VCaP (cell line): ENCODE results near the gene PLA2G2C.

ENCODE experiments used
- H3K27ac ChIP-seq: fragments of 450-650 bp; 2 replicates; pipeline ENCODE4 v1.5.1; 2017
- CTCF ChIP-seq: fragments of 450-650 bp; conservative IDR thresholded peaks from 2 replicates; pipeline ENCODE4 v1.5.1; 2017; ENCODE audit warnings: mild to moderate bottlenecking, moderate library complexity

PLA2G2C gene

GRCh38 chr1:20124456-20125057, 61.8 kb downstream of the PLA2G2C start:
- TF ChIP-seq CTCF = no peak
- H3K27ac ChIP-seq = peak overlapping the region; percentile 61

- peak overlapping the region; percentile 61 for H3K27ac ChIP-seq
Observed at GRCh38 chr1:20123722-20124455, 62.4 kb downstream of the PLA2G2C start.

GRCh38 chr1:20120796-20121195, 65.5 kb downstream of the PLA2G2C start:
- H3K27ac ChIP-seq = no peak overlapping the region
- no peak for TF ChIP-seq CTCF

More at GRCh38 chr1:20123722-20124455, 62.4 kb downstream of the PLA2G2C start:
- no peak for TF ChIP-seq CTCF

GRCh38 chr1:20119347-20119746, 67.0 kb downstream of the PLA2G2C start, which contains the start of gene PLA2G2D:
TSS of gene PLA2G2D (minus strand) at chr1:20119536. CDS start at chr1:20119498, 38 bp downstream.
- H3K27ac ChIP-seq = no peak within 1 kb of the TSS
- no peak for TF ChIP-seq CTCF

- no peak for TF ChIP-seq CTCF
- no peak overlapping the region for H3K27ac ChIP-seq
Observed at GRCh38 chr1:20117236-20117635, 69.1 kb downstream of the PLA2G2C start.

- no peak overlapping the region for H3K27ac ChIP-seq
- no peak for TF ChIP-seq CTCF
Observed at GRCh38 chr1:20115916-20116315, 70.4 kb downstream of the PLA2G2C start.

- no peak for TF ChIP-seq CTCF
- H3K27ac ChIP-seq = no peak overlapping the region
Observed at GRCh38 chr1:20115479-20115878, 70.8 kb downstream of the PLA2G2C start.
